Liver (tissue), 3 donors: ENCODE results near the gene ALKBH2.

Experiments
- CTCF ChIP-seq: fragments of 150-350 bp; IDR thresholded peaks from 2 replicates; pipeline ENCODE4 v1.5.1; 2017; ENCODE audit warnings: improper control_type of control experiment, low read depth, low read length; ENCODE audit not compliant: missing input control
- EGR1 ChIP-seq, 2 donors: IDR thresholded peaks; 2 replicates each; pipeline ENCODE4 v1.6.1; 2016 to 2018; ENCODE audit warnings: antibody characterized with exemption in 2 of 2, low read depth in 2 of 2
- FOXA1 ChIP-seq: IDR thresholded peaks from 2 replicates; pipeline ENCODE4 v1.6.1; 2016; ENCODE audit warnings: antibody characterized with exemption
- HNF4A ChIP-seq, 2 donors: conservative IDR thresholded peaks; 2 replicates each; pipeline ENCODE4 v1.6.1; 2016; ENCODE audit warnings: antibody characterized with exemption in 2 of 2, mild to moderate bottlenecking in 2 of 2
- JUND ChIP-seq, 2 donors: IDR thresholded peaks; 2 replicates each; pipeline ENCODE4 v1.6.1; 2016; ENCODE audit warnings: antibody characterized with exemption in 2 of 2
- NR2F2 ChIP-seq: IDR thresholded peaks from 2 replicates; pipeline ENCODE4 v1.6.1; 2016; ENCODE audit warnings: antibody characterized with exemption
- RAD21 ChIP-seq, 2 donors: IDR thresholded peaks; 2 replicates each; pipeline ENCODE4 v1.6.1; 2016; ENCODE audit warnings: antibody characterized with exemption in 2 of 2, mild to moderate bottlenecking in 2 of 2
- RXRA ChIP-seq, 2 donors: IDR thresholded peaks; 2 replicates each; pipeline ENCODE4 v1.6.1; 2017 to 2018; ENCODE audit warnings: antibody characterized with exemption in 2 of 2, mild to moderate bottlenecking in 1 of 2
- TAF1 ChIP-seq: conservative IDR thresholded peaks from 2 replicates; pipeline ENCODE4 v1.6.1; 2016; ENCODE audit warnings: antibody characterized with exemption, mild to moderate bottlenecking
- YY1 ChIP-seq: IDR thresholded peaks from 2 replicates; pipeline ENCODE4 v1.6.1; 2016; ENCODE audit warnings: antibody characterized with exemption, mild to moderate bottlenecking
- ZBTB33 ChIP-seq: IDR thresholded peaks from 2 replicates; pipeline ENCODE4 v1.6.1; 2016; ENCODE audit warnings: antibody characterized with exemption
- TF ChIP-seq, protein P1 (sequence below): IDR thresholded peaks from 2 replicates; pipeline ENCODE4 v1.6.1; 2016; ENCODE audit warnings: antibody characterized with exemption, mild to moderate bottlenecking
- TF ChIP-seq, protein P2 (sequence below): IDR thresholded peaks from 2 replicates; pipeline ENCODE4 v1.6.1; 2016; ENCODE audit warnings: antibody characterized with exemption
- donor health status: healthy.
- donor health status: healthy.

- TF ChIP-seq TAF1 (no peak), FOXA1 (no peak), CTCF (no peak), JUND (IDR thresholded peaks at IDR 0.05) (no peak), EGR1 (IDR thresholded peaks at IDR 0.05; ENCODE audit: low read depth in 2 of 2) (no peak), RAD21 (IDR thresholded peaks at IDR 0.05) (no peak), RXRA (IDR thresholded peaks at IDR 0.05) (no peak), ZBTB33 (no peak), YY1 (no peak), HNF4A (conservative IDR thresholded peaks at IDR 0.05) (no peak), NR2F2 (no peak)
- TF ChIP-seq, protein P1, sequence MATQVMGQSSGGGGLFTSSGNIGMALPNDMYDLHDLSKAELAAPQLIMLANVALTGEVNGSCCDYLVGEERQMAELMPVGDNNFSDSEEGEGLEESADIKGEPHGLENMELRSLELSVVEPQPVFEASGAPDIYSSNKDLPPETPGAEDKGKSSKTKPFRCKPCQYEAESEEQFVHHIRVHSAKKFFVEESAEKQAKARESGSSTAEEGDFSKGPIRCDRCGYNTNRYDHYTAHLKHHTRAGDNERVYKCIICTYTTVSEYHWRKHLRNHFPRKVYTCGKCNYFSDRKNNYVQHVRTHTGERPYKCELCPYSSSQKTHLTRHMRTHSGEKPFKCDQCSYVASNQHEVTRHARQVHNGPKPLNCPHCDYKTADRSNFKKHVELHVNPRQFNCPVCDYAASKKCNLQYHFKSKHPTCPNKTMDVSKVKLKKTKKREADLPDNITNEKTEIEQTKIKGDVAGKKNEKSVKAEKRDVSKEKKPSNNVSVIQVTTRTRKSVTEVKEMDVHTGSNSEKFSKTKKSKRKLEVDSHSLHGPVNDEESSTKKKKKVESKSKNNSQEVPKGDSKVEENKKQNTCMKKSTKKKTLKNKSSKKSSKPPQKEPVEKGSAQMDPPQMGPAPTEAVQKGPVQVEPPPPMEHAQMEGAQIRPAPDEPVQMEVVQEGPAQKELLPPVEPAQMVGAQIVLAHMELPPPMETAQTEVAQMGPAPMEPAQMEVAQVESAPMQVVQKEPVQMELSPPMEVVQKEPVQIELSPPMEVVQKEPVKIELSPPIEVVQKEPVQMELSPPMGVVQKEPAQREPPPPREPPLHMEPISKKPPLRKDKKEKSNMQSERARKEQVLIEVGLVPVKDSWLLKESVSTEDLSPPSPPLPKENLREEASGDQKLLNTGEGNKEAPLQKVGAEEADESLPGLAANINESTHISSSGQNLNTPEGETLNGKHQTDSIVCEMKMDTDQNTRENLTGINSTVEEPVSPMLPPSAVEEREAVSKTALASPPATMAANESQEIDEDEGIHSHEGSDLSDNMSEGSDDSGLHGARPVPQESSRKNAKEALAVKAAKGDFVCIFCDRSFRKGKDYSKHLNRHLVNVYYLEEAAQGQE: no peak
- TF ChIP-seq, protein P2, sequence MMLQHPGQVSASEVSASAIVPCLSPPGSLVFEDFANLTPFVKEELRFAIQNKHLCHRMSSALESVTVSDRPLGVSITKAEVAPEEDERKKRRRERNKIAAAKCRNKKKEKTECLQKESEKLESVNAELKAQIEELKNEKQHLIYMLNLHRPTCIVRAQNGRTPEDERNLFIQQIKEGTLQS: no peak
Measured at GRCh38 chr12:109097140-109097434, 3.8 kb upstream of the ALKBH2 start.
